VCaP (cell line): ENCODE measurements around the gene IGF1R.
A peak's percentile ranks its signal among the peaks of the same experiment; 100 is the strongest.

Experiments used
- H3K27ac ChIP-seq: fragments of 450-650 bp; 2 replicates; pipeline ENCODE4 v1.5.1; 2017
- TF ChIP-seq, protein P1 (sequence below): fragments of 450-650 bp; conservative IDR thresholded peaks from 2 replicates; pipeline ENCODE4 v1.5.1; 2017; ENCODE audit warnings: mild to moderate bottlenecking, moderate library complexity

The IGF1R gene

DNA sequence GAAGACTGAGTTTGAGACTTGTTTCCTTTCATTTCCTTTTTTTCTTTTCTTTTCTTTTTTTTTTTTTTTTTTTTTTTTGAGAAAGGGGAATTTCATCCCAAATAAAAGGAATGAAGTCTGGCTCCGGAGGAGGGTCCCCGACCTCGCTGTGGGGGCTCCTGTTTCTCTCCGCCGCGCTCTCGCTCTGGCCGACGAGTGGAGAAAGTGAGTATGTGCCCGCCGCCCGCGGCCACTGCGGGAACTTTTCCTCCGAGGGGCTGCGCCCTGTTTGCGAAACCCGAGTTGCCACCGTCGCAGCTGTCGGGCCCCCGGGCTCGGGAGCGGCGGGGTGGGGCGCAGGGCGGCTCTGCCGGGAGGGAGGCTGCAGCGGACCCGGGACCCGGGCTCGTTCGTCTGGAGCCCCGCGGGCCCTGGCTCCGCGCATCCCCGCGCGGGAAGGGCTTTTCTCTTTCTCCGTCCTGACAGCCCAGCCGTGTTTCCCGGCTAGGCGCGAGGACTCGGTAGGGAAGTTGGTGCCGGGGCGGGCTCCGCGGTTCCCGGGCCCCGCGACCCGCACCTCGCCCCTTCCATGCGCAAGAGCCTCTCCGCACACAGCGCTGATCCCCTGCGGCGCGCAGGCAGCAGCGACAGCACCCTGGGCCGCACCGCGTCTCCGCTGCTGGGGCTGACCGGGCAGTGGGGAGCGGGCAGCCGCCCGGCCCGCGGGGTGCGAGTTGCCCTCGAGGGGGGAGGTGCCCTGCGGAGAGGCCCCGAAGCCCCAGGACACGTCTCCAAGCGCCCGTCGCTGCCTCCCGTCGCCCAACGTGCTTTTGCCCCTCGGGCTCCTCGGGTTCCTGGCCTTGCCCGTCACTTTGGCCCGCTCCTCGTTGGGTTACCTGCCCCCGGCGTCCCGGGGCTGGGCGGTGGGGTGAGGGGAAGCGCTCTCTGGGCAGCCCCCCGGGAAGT, 1.4 kb downstream of the IGF1R start:
- peak overlapping the region; percentile 100 for H3K27ac ChIP-seq
- TF ChIP-seq, protein P1, sequence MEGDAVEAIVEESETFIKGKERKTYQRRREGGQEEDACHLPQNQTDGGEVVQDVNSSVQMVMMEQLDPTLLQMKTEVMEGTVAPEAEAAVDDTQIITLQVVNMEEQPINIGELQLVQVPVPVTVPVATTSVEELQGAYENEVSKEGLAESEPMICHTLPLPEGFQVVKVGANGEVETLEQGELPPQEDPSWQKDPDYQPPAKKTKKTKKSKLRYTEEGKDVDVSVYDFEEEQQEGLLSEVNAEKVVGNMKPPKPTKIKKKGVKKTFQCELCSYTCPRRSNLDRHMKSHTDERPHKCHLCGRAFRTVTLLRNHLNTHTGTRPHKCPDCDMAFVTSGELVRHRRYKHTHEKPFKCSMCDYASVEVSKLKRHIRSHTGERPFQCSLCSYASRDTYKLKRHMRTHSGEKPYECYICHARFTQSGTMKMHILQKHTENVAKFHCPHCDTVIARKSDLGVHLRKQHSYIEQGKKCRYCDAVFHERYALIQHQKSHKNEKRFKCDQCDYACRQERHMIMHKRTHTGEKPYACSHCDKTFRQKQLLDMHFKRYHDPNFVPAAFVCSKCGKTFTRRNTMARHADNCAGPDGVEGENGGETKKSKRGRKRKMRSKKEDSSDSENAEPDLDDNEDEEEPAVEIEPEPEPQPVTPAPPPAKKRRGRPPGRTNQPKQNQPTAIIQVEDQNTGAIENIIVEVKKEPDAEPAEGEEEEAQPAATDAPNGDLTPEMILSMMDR, result peak; percentile 31; the same call in 1 of the 2 replicates

DNA sequence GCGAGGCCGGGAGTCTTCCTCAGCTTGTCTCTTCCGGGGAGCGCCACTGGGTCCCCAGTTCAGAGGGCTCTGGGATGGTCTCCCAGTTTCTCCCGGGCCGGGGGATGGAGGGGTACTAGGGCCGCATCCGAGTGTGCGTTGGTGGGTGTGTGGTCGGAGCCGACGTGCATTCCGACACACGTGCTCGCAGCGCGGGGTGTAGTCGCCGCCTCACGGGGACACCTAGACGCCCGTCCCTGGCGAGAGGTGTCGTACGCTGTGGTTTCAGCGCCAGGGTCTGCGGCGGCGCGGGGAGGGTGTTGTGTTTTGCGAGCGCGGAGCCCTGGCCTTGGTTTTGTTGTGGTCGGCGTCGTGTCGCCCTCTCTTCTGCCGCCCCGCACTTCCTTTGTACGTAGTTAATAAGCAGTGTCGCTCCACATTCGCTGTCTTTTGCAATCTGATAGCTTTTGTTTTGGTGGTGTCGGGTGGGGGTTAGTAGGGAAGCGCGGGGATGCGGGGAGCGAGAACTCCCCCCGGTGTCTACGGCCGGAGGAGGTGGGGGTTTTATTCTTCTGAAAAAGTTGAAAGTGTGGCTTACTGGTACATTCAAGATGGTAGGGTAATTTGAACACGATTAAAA, 2.2 kb downstream of the IGF1R start:
- TF ChIP-seq, protein P1, result no peak
- H3K27ac ChIP-seq, result peak overlapping the region; percentile 100

DNA sequence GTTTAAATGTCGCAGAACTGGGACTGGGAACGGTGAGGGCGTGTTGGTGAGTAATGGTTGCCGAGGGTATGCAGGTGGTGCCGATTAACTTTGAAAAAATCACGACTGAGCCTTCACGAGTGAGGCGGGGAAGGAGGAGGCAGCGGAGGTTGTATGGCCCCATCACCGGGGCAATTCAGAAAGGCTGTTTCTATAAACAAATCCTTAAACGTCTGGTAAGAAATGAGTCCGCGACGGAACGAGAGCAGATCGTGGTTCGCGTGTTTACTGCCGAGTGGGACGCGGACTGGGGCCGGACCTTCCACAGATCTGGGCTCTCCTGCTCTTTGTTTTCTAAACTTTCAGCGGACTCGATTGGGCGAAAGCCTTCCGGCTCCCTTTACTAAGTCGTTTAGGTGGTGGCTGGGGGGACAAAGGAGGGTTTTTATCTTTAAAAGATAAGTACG, 2.7 kb downstream of the IGF1R start:
- TF ChIP-seq, protein P1, result no peak
- peak overlapping the region; percentile 100 for H3K27ac ChIP-seq

DNA sequence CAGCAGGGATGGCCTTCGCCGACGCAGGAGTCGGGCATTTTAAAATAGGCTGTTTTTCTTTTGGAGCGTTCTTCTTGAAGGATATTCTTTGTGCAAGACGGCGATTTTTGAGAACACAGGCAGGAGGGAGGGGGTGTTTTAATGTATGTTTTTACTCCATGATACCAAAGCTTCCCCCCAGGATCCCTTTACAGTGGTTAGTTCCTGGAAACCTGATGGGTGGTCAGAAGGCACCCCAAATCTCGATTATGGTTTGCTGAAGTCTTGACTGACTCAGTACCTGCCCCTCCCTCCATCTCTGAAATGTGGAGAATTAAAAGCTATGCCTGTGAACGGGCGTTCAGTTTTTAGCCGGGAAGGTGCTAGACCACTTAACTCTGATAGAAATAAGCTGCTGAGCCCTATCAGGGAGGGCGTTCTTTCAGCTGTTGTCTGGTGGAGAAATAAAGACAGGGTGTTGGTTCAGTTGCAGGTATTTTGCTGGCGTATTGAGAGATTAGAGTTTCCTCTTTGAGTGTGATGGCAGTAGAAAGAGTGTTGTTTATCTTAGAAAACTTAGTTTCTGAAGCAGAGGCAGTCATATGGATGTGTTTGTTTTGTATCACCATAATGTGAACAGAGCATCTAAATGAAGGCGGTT, 3.4 kb downstream of the IGF1R start:
- peak overlapping the region; percentile 100 for H3K27ac ChIP-seq
- TF ChIP-seq, protein P1, result no peak

DNA sequence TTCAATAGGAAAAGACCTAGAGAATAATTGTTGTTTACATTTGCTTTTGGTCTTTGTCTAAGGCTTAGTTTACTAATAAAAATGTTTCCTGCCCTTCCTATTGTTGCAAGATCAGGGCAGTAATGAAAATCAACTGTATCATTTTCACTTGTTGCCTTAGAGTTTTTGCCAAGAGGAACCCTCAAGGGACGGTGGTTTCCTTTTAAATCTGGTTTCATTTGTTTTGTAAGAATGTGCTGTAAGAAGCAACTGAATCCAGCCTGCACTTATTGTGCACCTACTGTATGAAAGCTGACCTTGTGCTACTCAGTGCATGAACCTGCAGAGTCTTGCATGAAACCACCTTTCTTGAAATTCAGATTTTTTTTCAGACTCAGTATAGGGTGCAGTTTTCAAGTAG, 5.3 kb downstream of the IGF1R start:
- H3K27ac ChIP-seq, result peak overlapping the region; percentile 100
- TF ChIP-seq, protein P1, result no peak

DNA sequence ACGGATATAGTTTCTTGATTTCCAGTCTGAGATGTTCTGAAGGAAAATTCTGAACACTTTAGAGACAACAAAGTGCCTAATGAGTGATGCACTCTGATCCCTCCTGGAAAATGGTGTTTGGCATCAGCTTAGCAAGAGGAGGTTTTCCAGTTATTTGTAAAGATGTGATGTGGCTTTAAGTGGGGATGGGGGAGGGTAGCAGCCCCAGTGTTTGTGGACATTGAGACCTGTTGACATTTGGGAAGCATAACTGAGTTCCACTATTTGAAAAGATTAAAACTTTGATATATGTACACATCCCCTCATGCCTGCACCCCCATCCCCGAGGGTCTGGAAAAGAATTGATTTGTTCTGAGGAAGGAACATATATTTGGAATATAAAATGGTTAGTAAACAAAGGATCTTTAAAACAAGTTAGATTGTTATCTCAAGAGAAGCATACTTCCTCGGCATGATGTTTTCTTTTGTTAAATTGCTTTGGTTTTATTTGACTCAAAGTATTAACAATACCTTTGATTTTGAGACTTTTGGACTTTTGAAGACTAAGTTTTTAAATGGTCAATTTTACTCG, 6.5 kb downstream of the IGF1R start:
- TF ChIP-seq, protein P1, result no peak
- peak overlapping the region; percentile 100 for H3K27ac ChIP-seq

DNA sequence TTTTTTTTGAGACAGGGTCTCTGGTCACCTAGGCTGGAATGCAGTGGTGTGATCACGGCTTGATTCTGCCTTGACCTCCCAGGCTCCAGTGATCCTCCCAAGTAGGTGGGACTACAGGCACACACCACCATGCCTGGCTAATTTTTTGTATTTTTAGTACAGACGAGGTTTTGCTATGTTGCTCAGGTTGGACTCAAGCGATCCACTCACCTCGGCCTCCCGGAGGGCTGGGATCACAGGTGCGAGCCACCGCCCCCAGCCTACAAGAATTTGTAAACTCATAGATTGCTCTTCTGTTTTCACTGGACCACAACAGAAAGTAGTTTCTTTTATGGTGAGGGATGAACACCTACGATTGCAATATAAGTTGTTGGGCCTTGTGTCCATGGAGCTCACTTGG, 7.4 kb downstream of the IGF1R start:
- H3K27ac ChIP-seq, result peak overlapping the region; percentile 100
- TF ChIP-seq, protein P1, result no peak
